Measurements from ENCODE around the gene CRYGN. TPM values are rescaled to one million over a fixed set of nuclear protein-coding genes. Genes with fewer than 3 reads are reported as not detected.

Gene CRYGN
- polyA plus RNA-seq, 1 of the 3 experiments (the other 2 are of a cell fraction): not detected

DNA sequence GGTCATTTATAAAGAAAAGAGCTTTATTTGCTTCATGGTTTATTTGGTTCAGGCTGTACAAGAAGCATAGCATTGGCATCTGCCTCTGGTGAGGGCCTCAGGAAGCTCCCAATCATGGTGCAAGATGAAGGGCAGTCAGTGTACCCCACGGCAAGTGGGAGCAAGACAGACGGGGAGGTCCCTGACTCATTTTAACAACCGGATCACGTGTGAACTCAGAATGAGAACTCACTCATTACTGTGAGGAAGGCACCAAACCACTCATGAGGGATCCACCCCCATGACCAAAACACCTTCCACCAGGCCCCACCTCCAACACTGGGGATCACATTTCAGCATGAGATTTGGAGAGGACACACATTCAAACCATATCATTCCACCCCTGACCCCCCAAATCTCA, 15.7 kb upstream of the CRYGN start (continued):
- TF ChIP-seq CTCF (IDR thresholded peaks at IDR 0.05) (no peak), GABPA (IDR thresholded peaks at IDR 0.05; ENCODE audit: low read depth) (no peak), RAD21 (IDR thresholded peaks at IDR 0.05; ENCODE audit: low read length) (no peak)

DNA sequence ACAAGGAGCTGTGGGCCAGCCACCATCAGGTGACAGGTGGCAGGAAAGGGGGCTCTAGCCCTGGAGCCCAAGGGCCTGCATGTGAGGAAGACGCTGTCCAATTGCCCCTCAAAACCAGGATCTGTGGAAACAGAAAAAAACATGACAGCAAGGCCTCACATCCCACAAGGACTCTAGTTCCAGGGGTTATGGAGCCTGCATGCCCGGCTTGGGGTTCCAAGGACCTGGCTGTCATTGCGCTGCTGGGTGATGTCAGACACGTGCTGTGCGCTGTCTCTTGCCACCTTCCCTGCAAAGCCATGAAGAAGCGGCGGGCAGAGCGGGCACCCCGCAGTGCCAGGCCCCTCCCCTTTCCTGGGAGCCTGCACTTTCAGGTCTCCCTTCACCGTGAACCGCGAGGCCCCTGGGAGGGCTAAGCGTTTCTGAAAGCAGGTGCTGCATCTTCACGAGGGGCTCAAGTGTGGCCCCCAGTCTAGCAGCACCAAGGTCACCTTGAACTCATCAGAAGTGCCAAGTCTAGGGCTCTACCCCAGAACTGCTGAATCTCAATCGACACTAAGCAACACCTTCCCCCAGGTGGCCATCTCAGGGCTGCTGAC, 15.1 kb upstream of the CRYGN start:
- H3K9me2 ChIP-seq: no peaks in the 10 kb centered on the region
- H3K27me3 ChIP-seq (ENCODE audit: insufficient read depth): no peaks in the 10 kb centered on the region
- ChIA-PET POLR2A (no interaction called here), CTCF (no interaction called here)
- peaks cover 0 to 8% of the 10 kb centered on the region in 2 experiments; a peak in 1 of 4 replicates for H3K4me1 ChIP-seq (ENCODE audit: control insufficient read depth in 1 of 2, insufficient read depth in 2 of 2, low read depth in 1 of 2, low read length in 1 of 2)
- no peak overlapping the region for H2AFZ ChIP-seq (ENCODE audit: low read depth)
- no peak overlapping the region for H3K9ac ChIP-seq
- no peaks in the 10 kb centered on the region for H3K79me2 ChIP-seq (ENCODE audit: insufficient read depth)
- TF ChIP-seq NRF1 (IDR thresholded peaks at IDR 0.05; ENCODE audit: low read depth, low read length): no peak
- TF ChIP-seq RCOR1 (IDR thresholded peaks at IDR 0.05; ENCODE audit: low read length): no peak
- TF ChIP-seq, protein P1, sequence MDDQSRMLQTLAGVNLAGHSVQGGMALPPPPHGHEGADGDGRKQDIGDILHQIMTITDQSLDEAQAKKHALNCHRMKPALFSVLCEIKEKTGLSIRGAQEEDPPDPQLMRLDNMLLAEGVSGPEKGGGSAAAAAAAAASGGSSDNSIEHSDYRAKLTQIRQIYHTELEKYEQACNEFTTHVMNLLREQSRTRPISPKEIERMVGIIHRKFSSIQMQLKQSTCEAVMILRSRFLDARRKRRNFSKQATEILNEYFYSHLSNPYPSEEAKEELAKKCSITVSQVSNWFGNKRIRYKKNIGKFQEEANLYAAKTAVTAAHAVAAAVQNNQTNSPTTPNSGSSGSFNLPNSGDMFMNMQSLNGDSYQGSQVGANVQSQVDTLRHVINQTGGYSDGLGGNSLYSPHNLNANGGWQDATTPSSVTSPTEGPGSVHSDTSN (IDR thresholded peaks at IDR 0.05): no peak
- TF ChIP-seq ZBTB33 (IDR thresholded peaks at IDR 0.05; ENCODE audit: borderline replicate concordance, low read depth): no peak
- TF ChIP-seq, protein P2, sequence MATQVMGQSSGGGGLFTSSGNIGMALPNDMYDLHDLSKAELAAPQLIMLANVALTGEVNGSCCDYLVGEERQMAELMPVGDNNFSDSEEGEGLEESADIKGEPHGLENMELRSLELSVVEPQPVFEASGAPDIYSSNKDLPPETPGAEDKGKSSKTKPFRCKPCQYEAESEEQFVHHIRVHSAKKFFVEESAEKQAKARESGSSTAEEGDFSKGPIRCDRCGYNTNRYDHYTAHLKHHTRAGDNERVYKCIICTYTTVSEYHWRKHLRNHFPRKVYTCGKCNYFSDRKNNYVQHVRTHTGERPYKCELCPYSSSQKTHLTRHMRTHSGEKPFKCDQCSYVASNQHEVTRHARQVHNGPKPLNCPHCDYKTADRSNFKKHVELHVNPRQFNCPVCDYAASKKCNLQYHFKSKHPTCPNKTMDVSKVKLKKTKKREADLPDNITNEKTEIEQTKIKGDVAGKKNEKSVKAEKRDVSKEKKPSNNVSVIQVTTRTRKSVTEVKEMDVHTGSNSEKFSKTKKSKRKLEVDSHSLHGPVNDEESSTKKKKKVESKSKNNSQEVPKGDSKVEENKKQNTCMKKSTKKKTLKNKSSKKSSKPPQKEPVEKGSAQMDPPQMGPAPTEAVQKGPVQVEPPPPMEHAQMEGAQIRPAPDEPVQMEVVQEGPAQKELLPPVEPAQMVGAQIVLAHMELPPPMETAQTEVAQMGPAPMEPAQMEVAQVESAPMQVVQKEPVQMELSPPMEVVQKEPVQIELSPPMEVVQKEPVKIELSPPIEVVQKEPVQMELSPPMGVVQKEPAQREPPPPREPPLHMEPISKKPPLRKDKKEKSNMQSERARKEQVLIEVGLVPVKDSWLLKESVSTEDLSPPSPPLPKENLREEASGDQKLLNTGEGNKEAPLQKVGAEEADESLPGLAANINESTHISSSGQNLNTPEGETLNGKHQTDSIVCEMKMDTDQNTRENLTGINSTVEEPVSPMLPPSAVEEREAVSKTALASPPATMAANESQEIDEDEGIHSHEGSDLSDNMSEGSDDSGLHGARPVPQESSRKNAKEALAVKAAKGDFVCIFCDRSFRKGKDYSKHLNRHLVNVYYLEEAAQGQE (IDR thresholded peaks at IDR 0.05; ENCODE audit: low read depth, low read length): no peak
- H3K4me2 ChIP-seq: no peak overlapping the region
- 89% methylated on average over 15 of the region's 15 CpGs for WGBS (ENCODE audit: low lambda C conversion rate)
- DNase-seq: no peak
- H3K27ac ChIP-seq (ENCODE audit: low read depth in 2 of 2, low read length in 1 of 2): no peak overlapping the region
- H4K20me1 ChIP-seq (ENCODE audit: insufficient read depth): no peaks in the 10 kb centered on the region
- H3K9me3 ChIP-seq: no peaks in the 10 kb centered on the region
- H3K36me3 ChIP-seq (replicated peaks in 1 of 2; ENCODE audit: control insufficient read depth in 1 of 2, insufficient read depth in 2 of 2, low read length in 1 of 2): no peaks in the 10 kb centered on the region
- H3K4me3 ChIP-seq (ENCODE audit: low read depth in 2 of 2, low read length in 1 of 2): no peak overlapping the region
- H3F3A ChIP-seq (replicated peaks; ENCODE audit: insufficient read depth): peaks cover 3% of the 10 kb centered on the region

Measured in SK-N-SH (cell line).